LNCaP clone FGC (cell line): ENCODE results near the gene ARL4D.

Source experiments
- DNase-seq: peaks from one replicate; pipeline ENCODE4 v3.0.0-alpha.2; 2011; ENCODE audit warnings: low read depth
- H3K4me3 ChIP-seq: 2 replicates; pipeline ENCODE4 v1.5.1; 2011; ENCODE audit warnings: mild to moderate bottlenecking, low read depth, low read length, control low read depth
- CTCF ChIP-seq: IDR thresholded peaks from 2 replicates; pipeline ENCODE4 v1.5.1; 2012; ENCODE audit warnings: mild to moderate bottlenecking; ENCODE audit not compliant: control insufficient read depth, insufficient read depth; ENCODE audit errors: extremely low read depth

Gene ARL4D

GRCh38 chr17:43427362-43428043, 28.7 kb downstream of the ARL4D start:
- H3K4me3 ChIP-seq: no peak overlapping the region
- no peak for TF ChIP-seq CTCF
- no peak for DNase-seq

- H3K4me3 ChIP-seq: no peak overlapping the region
- no peak for DNase-seq
- no peak for TF ChIP-seq CTCF
Measured at GRCh38 chr17:43428524-43428923, 29.7 kb downstream of the ARL4D start.

GRCh38 chr17:43430936-43431713, 32.3 kb downstream of the ARL4D start:
- DNase-seq: no peak
- no peak for TF ChIP-seq CTCF
- no peak overlapping the region for H3K4me3 ChIP-seq

GRCh38 chr17:43431714-43432523, 33.1 kb downstream of the ARL4D start:
- no peak for TF ChIP-seq CTCF
- no peak for DNase-seq
- no peak overlapping the region for H3K4me3 ChIP-seq

- no peak for DNase-seq
- no peak overlapping the region for H3K4me3 ChIP-seq
- TF ChIP-seq CTCF: no peak
Measured at GRCh38 chr17:43434902-43435319, 36.1 kb downstream of the ARL4D start.

- no peak overlapping the region for H3K4me3 ChIP-seq
- TF ChIP-seq CTCF: no peak
- DNase-seq: no peak
Measured at GRCh38 chr17:43437756-43438155, 39.0 kb downstream of the ARL4D start.
